Measurements from ENCODE around the gene BANP.

Gene BANP

DNA sequence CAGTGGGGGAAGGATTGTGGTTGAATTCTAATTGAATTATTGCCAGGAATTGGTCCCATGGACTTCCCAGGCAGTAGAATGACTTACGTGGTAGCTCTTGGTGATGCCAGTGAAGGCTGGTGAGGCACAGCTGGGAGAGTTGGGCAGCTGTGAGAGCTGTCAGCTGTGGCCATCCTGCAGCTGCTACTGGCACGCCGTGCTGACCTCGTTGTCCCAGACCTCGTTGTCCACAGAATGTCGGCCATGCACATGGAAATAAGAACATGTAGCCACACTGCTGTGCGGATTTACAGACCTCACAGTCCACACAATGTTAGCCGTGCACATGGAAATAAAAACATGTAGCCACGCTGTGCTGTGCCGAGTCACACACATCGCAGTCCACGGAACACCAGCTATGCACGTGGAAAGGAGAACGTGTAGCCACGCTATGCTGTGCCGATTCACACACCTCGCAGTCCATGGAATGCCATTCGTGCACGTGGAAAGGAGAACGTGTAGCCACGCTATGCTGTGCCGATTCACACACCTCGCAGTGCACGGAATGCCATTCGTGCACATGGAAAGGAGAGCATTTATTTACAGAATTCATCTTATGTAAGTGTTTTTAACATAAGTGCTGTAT lies 59.2 kb downstream of the BANP start:
- no peak for DNase-seq (ENCODE audit: low read depth)
- TF ChIP-seq CTCF (IDR thresholded peaks at IDR 0.05; ENCODE audit: control insufficient read depth, extremely low read depth, insufficient read depth): no peak
- no peak overlapping the region for H3K4me3 ChIP-seq (ENCODE audit: low read depth, low read length)

DNA sequence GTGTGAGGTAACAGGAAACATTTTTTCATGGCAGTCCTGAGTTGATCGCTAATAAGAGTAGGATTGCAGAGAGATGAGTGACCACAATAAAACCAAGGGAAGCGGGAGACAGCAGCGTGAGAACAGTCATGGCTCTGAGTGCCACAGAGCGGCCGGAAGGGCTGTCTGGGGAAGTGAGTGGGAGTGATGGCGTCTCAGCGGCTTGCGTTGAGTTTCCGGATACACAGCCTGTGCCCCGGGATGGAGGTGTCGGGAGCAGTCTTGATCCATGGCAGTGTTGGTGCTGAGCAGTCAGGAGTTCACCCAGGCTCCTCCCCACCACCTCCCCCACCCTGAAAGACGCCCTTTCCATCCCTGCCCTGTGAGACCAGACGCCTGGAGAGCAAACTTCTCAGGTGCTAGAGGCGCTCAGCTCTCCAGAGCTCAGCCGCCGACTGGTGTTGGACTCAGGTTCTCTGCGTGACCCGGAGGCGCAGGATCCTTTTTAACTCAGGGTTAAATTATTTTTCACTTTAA lies 59.8 kb downstream of the BANP start:
- no peak for TF ChIP-seq CTCF (IDR thresholded peaks at IDR 0.05; ENCODE audit: control insufficient read depth, extremely low read depth, insufficient read depth)
- H3K4me3 ChIP-seq (ENCODE audit: low read depth, low read length): no peak overlapping the region
- DNase-seq (ENCODE audit: low read depth): no peak

GRCh38 chr16:88012360-88012759 lies 61.1 kb downstream of the BANP start:
- H3K4me3 ChIP-seq (ENCODE audit: low read depth, low read length): no peak overlapping the region
- no peak for DNase-seq (ENCODE audit: low read depth)
- TF ChIP-seq CTCF (IDR thresholded peaks at IDR 0.05; ENCODE audit: control insufficient read depth, extremely low read depth, insufficient read depth): no peak

- no peak for TF ChIP-seq CTCF (IDR thresholded peaks at IDR 0.05; ENCODE audit: control insufficient read depth, extremely low read depth, insufficient read depth)
- DNase-seq (ENCODE audit: low read depth): no peak
- no peak overlapping the region for H3K4me3 ChIP-seq (ENCODE audit: low read depth, low read length)
These were observed 61.9 kb downstream of the BANP start for GRCh38 chr16:88013091-88013609.

DNA sequence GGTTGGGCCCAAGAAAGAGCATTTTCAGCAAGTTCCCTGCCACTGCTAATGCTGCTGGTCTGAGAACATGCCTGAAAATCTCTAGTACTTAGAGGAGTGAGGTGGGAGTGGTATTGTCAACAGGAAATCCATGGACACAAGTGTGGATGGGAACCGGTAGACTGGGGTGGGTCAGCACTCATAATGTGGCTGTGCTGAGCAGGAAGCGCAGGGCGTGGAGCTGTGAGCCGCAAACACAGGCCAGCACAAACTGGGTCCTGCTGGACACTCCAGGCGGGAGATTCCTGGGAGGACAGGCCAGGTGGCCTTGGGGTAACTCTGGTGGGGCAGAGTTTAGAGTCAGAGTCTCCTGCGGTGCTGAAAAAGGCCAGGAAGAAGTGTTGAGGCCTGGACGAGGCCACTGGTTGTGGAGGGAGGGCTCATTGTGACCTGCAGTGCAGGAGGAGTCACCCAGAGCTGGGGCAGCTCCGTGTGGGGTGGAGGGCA lies 62.6 kb downstream of the BANP start:
- no peak for DNase-seq (ENCODE audit: low read depth)
- TF ChIP-seq CTCF (IDR thresholded peaks at IDR 0.05; ENCODE audit: control insufficient read depth, extremely low read depth, insufficient read depth): no peak
- no peak overlapping the region for H3K4me3 ChIP-seq (ENCODE audit: low read depth, low read length)

DNA sequence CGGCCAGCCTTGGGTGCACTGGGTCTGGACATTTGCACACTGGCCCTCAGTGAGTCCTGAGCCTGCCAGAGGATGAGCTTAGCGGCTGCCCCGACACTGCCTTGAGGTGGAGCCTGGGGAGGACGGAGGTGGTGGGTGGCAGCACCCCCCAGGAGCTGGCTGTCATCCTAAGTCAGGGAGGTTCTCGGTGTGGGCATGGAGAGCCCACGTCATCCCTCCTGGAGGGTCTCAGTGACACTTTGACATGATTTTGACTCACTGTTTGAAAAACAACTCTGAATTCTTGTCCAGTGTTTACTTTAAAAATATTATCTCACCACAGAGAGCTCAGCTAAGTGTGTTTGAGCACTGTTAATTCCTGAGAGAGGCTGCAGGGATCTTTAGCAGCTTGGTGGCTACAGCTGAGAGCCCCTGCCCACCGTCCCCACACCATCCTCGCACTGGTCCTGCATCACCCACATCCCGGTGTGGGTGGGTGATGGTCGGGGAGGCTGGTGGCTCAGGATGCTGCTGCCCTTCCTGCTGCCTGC lies 63.1 kb downstream of the BANP start:
- TF ChIP-seq CTCF (IDR thresholded peaks at IDR 0.05; ENCODE audit: control insufficient read depth, extremely low read depth, insufficient read depth): no peak
- no peak overlapping the region for H3K4me3 ChIP-seq (ENCODE audit: low read depth, low read length)
- no peak for DNase-seq (ENCODE audit: low read depth)
